Astrocyte (in vitro differentiated cells and primary cell): ENCODE results near the gene EIF2S2. TPM values are rescaled to one million over a fixed set of nuclear protein-coding genes. Genes with fewer than 3 reads are reported as not detected.

Experiments
- DNase-seq: peaks from one replicate; pipeline ENCODE4 v3.0.0-alpha.2; 2010; ENCODE audit warnings: low read depth
- FAIRE-seq: peaks from 2 replicates; lab custom pipeline; 2011; peaks lifted over from hg19 to GRCh38; lab: Jason Lieb, UNC
- H2AFZ ChIP-seq: 2 replicates; pipeline ENCODE4 v1.6.0; 2012; ENCODE audit warnings: low read depth, low read length, inconsistent platforms
- H3K27ac ChIP-seq: 2 replicates; pipeline ENCODE4 v1.5.1; 2011; ENCODE audit warnings: low read depth, low read length, inconsistent platforms
- H3K27me3 ChIP-seq: 2 replicates; pipeline ENCODE4 v1.6.0; 2011; ENCODE audit warnings: low read length, inconsistent platforms; ENCODE audit not compliant: insufficient read depth
- H3K36me3 ChIP-seq: 2 replicates; pipeline ENCODE4 v1.5.1; 2011; ENCODE audit warnings: low read length, inconsistent platforms; ENCODE audit not compliant: insufficient read depth
- H3K4me1 ChIP-seq: 2 replicates; pipeline ENCODE4 v1.5.1; 2011; ENCODE audit warnings: low read length, inconsistent platforms; ENCODE audit not compliant: insufficient read depth
- H3K4me2 ChIP-seq: 2 replicates; pipeline ENCODE4 v1.6.0; 2012; ENCODE audit warnings: low read length, inconsistent platforms
- H3K4me3 ChIP-seq: 2 replicates; pipeline ENCODE4 v1.5.1; 2011; ENCODE audit warnings: low read depth, mild to moderate bottlenecking, low read length, inconsistent platforms; ENCODE audit not compliant: insufficient read depth
- H3K79me2 ChIP-seq: 2 replicates; pipeline ENCODE4 v1.6.0; 2012; ENCODE audit warnings: mild to moderate bottlenecking, low read length, inconsistent platforms; ENCODE audit not compliant: insufficient read depth
- H3K9ac ChIP-seq: 2 replicates; pipeline ENCODE4 v1.6.0; 2012; ENCODE audit warnings: mild to moderate bottlenecking, low read length, inconsistent platforms
- H3K9me3 ChIP-seq: 2 replicates; pipeline ENCODE4 v1.5.1; 2012; ENCODE audit warnings: low read depth, mild to moderate bottlenecking, low read length, inconsistent platforms; ENCODE audit not compliant: insufficient read depth
- H4K20me1 ChIP-seq: 2 replicates; pipeline ENCODE4 v1.6.0; 2012; ENCODE audit warnings: low read length, inconsistent platforms; ENCODE audit not compliant: insufficient read depth
- H3K27ac Mint-ChIP-seq: one replicate; pipeline ENCODE4 v1.8.0; 2021; ENCODE audit warnings: mild to moderate bottlenecking, mixed read lengths; ENCODE audit not compliant: unreplicated experiment
- H3K27me3 Mint-ChIP-seq: one replicate; pipeline ENCODE4 v1.8.0; 2021; ENCODE audit warnings: low read depth, mixed read lengths; ENCODE audit not compliant: unreplicated experiment
- H3K36me3 Mint-ChIP-seq: one replicate; pipeline ENCODE4 v1.8.0; 2021; ENCODE audit warnings: low read depth, mixed read lengths; ENCODE audit not compliant: unreplicated experiment
- H3K4me1 Mint-ChIP-seq: one replicate; pipeline ENCODE4 v1.8.0; 2021; ENCODE audit warnings: low read depth, mixed read lengths; ENCODE audit not compliant: unreplicated experiment
- H3K4me3 Mint-ChIP-seq: one replicate; pipeline ENCODE4 v1.8.0; 2021; ENCODE audit warnings: mild to moderate bottlenecking, moderate library complexity, mixed read lengths; ENCODE audit not compliant: unreplicated experiment
- H3K9me3 Mint-ChIP-seq: one replicate; pipeline ENCODE4 v1.8.0; 2021; ENCODE audit warnings: mild to moderate bottlenecking, mixed read lengths; ENCODE audit not compliant: unreplicated experiment
- CTCF ChIP-seq: IDR thresholded peaks from 2 replicates; pipeline ENCODE4 v1.5.1; 2011; ENCODE audit warnings: low read depth, mild to moderate bottlenecking, inconsistent platforms, low read length, moderate library complexity; ENCODE audit not compliant: insufficient read depth
- EZH2 ChIP-seq: IDR thresholded peaks from 2 replicates; pipeline ENCODE4 v1.6.1; 2012; ENCODE audit warnings: mild to moderate bottlenecking, low read length, inconsistent platforms; ENCODE audit not compliant: insufficient read depth
- total RNA-seq: library from RNA; stranded (reverse); gene quantifications from 2 replicates; pipeline ENCODE4 v1.2.1, GENCODE V29; 2021

Gene EIF2S2
- total RNA-seq, 1 donor from 2014 or later, result 122 TPM

- Histone ChIP-seq H3K4me3 (no peak overlapping the region), H3K27ac (no peak overlapping the region), H3K79me2 (no peaks in the 10 kb centered on the region), H4K20me1 (no peaks in the 10 kb centered on the region), H3K9me3 (no peaks in the 10 kb centered on the region), H3K27me3 (peaks cover 9% of the 10 kb centered on the region), H3K4me2 (no peak overlapping the region), H3K9ac (no peak overlapping the region), H3K4me1 (no peaks in the 10 kb centered on the region), H2AFZ (no peak overlapping the region), H3K36me3 (no peaks in the 10 kb centered on the region)
- TF ChIP-seq EZH2, result no peak
- no peak for TF ChIP-seq CTCF
- Mint-ChIP-seq H3K9me3 (no peaks in the 10 kb centered on the region), H3K4me1 (no peaks in the 10 kb centered on the region), H3K27me3 (peaks cover 15% of the 10 kb centered on the region), H3K4me3 (no peak overlapping the region), H3K36me3 (no peaks in the 10 kb centered on the region), H3K27ac (no peak overlapping the region)
- FAIRE-seq (no peak), DNase-seq (no peak)
These were observed 12.6 kb upstream of the EIF2S2 start for GRCh38 chr20:34124469-34125249.

- Histone ChIP-seq H3K27me3 (peaks cover 9% of the 10 kb centered on the region), H3K79me2 (no peaks in the 10 kb centered on the region), H3K9me3 (no peaks in the 10 kb centered on the region), H3K36me3 (no peaks in the 10 kb centered on the region), H3K27ac (no peak overlapping the region), H3K4me3 (no peak overlapping the region), H3K4me2 (no peak overlapping the region), H3K4me1 (no peaks in the 10 kb centered on the region), H2AFZ (no peak overlapping the region), H4K20me1 (no peaks in the 10 kb centered on the region), H3K9ac (no peak overlapping the region)
- Mint-ChIP-seq H3K4me3 (no peak overlapping the region), H3K36me3 (no peaks in the 10 kb centered on the region), H3K27me3 (peaks cover 13% of the 10 kb centered on the region), H3K4me1 (no peaks in the 10 kb centered on the region), H3K27ac (no peak overlapping the region), H3K9me3 (no peaks in the 10 kb centered on the region)
- DNase-seq (no peak), FAIRE-seq (no peak)
- no peak for TF ChIP-seq CTCF
These were observed 11.3 kb upstream of the EIF2S2 start for GRCh38 chr20:34123309-34123708.

- H3K9me3 ChIP-seq, result no peaks in the 10 kb centered on the region
- Mint-ChIP-seq H3K9me3 (no peaks in the 10 kb centered on the region), H3K27ac (no peak overlapping the region), H3K36me3 (no peaks in the 10 kb centered on the region), H3K27me3 (peaks cover 9% of the 10 kb centered on the region), H3K4me3 (no peak overlapping the region), H3K4me1 (no peaks in the 10 kb centered on the region)
- H3K4me2 ChIP-seq, result no peak overlapping the region
- H3K27me3 ChIP-seq, result peaks cover 8% of the 10 kb centered on the region
- H3K9ac ChIP-seq, result no peak overlapping the region
- no peaks in the 10 kb centered on the region for H4K20me1 ChIP-seq
- TF ChIP-seq EZH2 (no peak), CTCF (no peak)
- DNase-seq, result no peak
- no peaks in the 10 kb centered on the region for H3K36me3 ChIP-seq
- H2AFZ ChIP-seq, result no peak overlapping the region
- H3K4me3 ChIP-seq, result no peak overlapping the region
- FAIRE-seq, result no peak
- no peaks in the 10 kb centered on the region for H3K79me2 ChIP-seq
- H3K27ac ChIP-seq, result no peak overlapping the region
- no peaks in the 10 kb centered on the region for H3K4me1 ChIP-seq
These were observed 10.4 kb upstream of the EIF2S2 start for GRCh38 chr20:34122274-34122980.
